ENCODE data around the gene AHCYL2. TPM values are rescaled to one million over a fixed set of nuclear protein-coding genes. Genes with fewer than 3 reads are reported as not detected.

The AHCYL2 gene
- total RNA-seq, 2 experiments from 2014 or later, result 5.0 to 8.7 TPM

- Histone ChIP-seq H3K4me1 (ENCODE audit: insufficient read depth, low read length, poor library complexity, severe bottlenecking) (peaks cover 9% of the 10 kb centered on the region), H3K4me2 (ENCODE audit: low read length) (peak overlapping the region; percentile 90), H3K79me2 (ENCODE audit: insufficient read depth, low read depth, low read length) (no peaks in the 10 kb centered on the region), H3K4me3 (ENCODE audit: low read depth, low read length, poor library complexity, severe bottlenecking) (peak overlapping the region; percentile 76), H3K27ac (ENCODE audit: low read depth, low read length, poor library complexity, severe bottlenecking) (no peak overlapping the region), H4K20me1 (ENCODE audit: insufficient read depth, low read length) (no peaks in the 10 kb centered on the region), H2AFZ (ENCODE audit: low read length) (peak overlapping the region; percentile 99), H3K9me2 (ENCODE audit: insufficient read depth, low read length) (no peaks in the 10 kb centered on the region), H3K9me3 (ENCODE audit: low read length) (no peaks in the 10 kb centered on the region), H3K36me3 (ENCODE audit: insufficient read depth, low read length) (no peaks in the 10 kb centered on the region)
- no TSS peak for BruUV-seq (replicated peaks)
- ChIA-PET CTCF (ENCODE audit: unreplicated experiment) (interaction anchor here (0.9 to 2.3 kb wide), 4 partner anchors 8 to 92 kb away, joined by 3 to 7 read pairs (median 3); no protein-coding TSS in a partner anchor), POLR2A (interaction anchor here (0.8 to 1.4 kb wide), 10 partner anchors 10 to 148 kb away, joined by 3 to 5 read pairs (median 4); no protein-coding TSS in a partner anchor)
- intact Hi-C loops (cut with micrococcal nuclease; ENCODE audit: unreplicated experiment), result no loop called here
- TF ChIP-seq EZH2phosphoT487 (IDR thresholded peaks at IDR 0.05; ENCODE audit: borderline replicate concordance, low read depth, low read length) (no peak), CTCF (conservative IDR thresholded peaks at IDR 0.05; ENCODE audit: low read length) (no peak)
- DNase-seq (ENCODE audit: low spot score), result no peak
These were observed 210.0 kb downstream of the AHCYL2 start for GRCh38 chr7:129434675-129435318.

GRCh38 chr7:129435414-129435829 lies 210.6 kb downstream of the AHCYL2 start:
- POLR2A ChIA-PET, result no interaction called here
- Histone ChIP-seq H3K79me2 (ENCODE audit: insufficient read depth, low read depth, low read length) (no peaks in the 10 kb centered on the region), H3K4me2 (ENCODE audit: low read length) (peak overlapping the region; percentile 90), H3K9me3 (ENCODE audit: low read length) (no peaks in the 10 kb centered on the region), H3K4me3 (ENCODE audit: low read depth, low read length, poor library complexity, severe bottlenecking) (peak overlapping the region; percentile 76), H3K4me1 (ENCODE audit: insufficient read depth, low read length, poor library complexity, severe bottlenecking) (peaks cover 9% of the 10 kb centered on the region), H3K27ac (ENCODE audit: low read depth, low read length, poor library complexity, severe bottlenecking) (no peak overlapping the region), H2AFZ (ENCODE audit: low read length) (no peak overlapping the region), H3K9me2 (ENCODE audit: insufficient read depth, low read length) (no peaks in the 10 kb centered on the region), H4K20me1 (ENCODE audit: insufficient read depth, low read length) (no peaks in the 10 kb centered on the region), H3K36me3 (ENCODE audit: insufficient read depth, low read length) (no peaks in the 10 kb centered on the region)
- intact Hi-C loops (cut with micrococcal nuclease; ENCODE audit: unreplicated experiment), result no loop called here
- DNase-seq (ENCODE audit: low spot score), result no peak
- TF ChIP-seq EZH2phosphoT487 (IDR thresholded peaks at IDR 0.05; ENCODE audit: borderline replicate concordance, low read depth, low read length) (no peak), CTCF (conservative IDR thresholded peaks at IDR 0.05; ENCODE audit: low read length) (no peak)
- no TSS peak for BruUV-seq (replicated peaks)
- CTCF ChIA-PET (ENCODE audit: unreplicated experiment), result no interaction called here

- intact Hi-C loops (cut with micrococcal nuclease; ENCODE audit: unreplicated experiment), result no loop called here
- POLR2A ChIA-PET, result no interaction called here
- no TSS peak for BruUV-seq (replicated peaks)
These were observed 211.6 kb downstream of the AHCYL2 start for GRCh38 chr7:129436335-129436923.

More at GRCh38 chr7:129436335-129436923, 211.6 kb downstream of the AHCYL2 start:
- Histone ChIP-seq H3K9me3 (ENCODE audit: low read length) (no peaks in the 10 kb centered on the region), H3K27ac (ENCODE audit: low read depth, low read length, poor library complexity, severe bottlenecking) (no peak overlapping the region), H3K79me2 (ENCODE audit: insufficient read depth, low read depth, low read length) (no peaks in the 10 kb centered on the region), H3K4me3 (ENCODE audit: low read depth, low read length, poor library complexity, severe bottlenecking) (no peak overlapping the region), H3K4me2 (ENCODE audit: low read length) (no peak overlapping the region), H3K4me1 (ENCODE audit: insufficient read depth, low read length, poor library complexity, severe bottlenecking) (peaks cover 9% of the 10 kb centered on the region), H2AFZ (ENCODE audit: low read length) (no peak overlapping the region), H3K9me2 (ENCODE audit: insufficient read depth, low read length) (no peaks in the 10 kb centered on the region), H4K20me1 (ENCODE audit: insufficient read depth, low read length) (no peaks in the 10 kb centered on the region), H3K36me3 (ENCODE audit: insufficient read depth, low read length) (no peaks in the 10 kb centered on the region)
- TF ChIP-seq EZH2phosphoT487 (IDR thresholded peaks at IDR 0.05; ENCODE audit: borderline replicate concordance, low read depth, low read length) (no peak), CTCF (conservative IDR thresholded peaks at IDR 0.05; ENCODE audit: low read length) (no peak)
- no peak for DNase-seq (ENCODE audit: low spot score)
- CTCF ChIA-PET (ENCODE audit: unreplicated experiment), result no interaction called here

All from OCI-LY7 (cell line).